ENCODE measurements around the gene TPTE. TPM values are rescaled to one million over a fixed set of nuclear protein-coding genes. Genes with fewer than 3 reads are reported as not detected.
"Not testable (repeated sequence)": the region's sequence is repeated elsewhere in the genome, so short reads cannot be mapped to it uniquely, and the experiment has no call there.

Gene TPTE
- total RNA-seq, 1 experiment from 2014 or later = not detected

DNA sequence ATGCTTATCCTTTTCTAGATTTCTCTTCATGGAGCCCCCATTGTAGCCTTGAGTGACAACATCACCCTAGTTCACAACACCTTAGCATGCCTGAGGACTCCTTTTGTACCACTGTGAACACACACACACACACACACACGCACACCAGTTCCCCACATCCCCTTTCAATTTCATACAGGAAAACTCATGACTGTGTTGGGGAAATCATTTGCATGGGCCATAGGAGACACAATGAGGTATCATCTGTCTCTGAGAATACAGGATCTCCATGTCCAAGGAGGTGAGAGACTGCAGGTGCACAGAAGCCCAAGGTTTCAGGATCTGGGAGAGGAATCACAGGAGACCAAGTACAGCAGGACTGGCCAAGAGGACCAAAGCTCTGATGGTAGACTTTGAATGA is 119.7 kb downstream of the TPTE start:
- no TSS peak for BruUV-seq (replicated peaks)
- in situ Hi-C loops (cut with HindIII; ENCODE audit: low pct_unique_long_range_greater_than_20kb, low sequenced_read_pairs) = no loop called here

DNA sequence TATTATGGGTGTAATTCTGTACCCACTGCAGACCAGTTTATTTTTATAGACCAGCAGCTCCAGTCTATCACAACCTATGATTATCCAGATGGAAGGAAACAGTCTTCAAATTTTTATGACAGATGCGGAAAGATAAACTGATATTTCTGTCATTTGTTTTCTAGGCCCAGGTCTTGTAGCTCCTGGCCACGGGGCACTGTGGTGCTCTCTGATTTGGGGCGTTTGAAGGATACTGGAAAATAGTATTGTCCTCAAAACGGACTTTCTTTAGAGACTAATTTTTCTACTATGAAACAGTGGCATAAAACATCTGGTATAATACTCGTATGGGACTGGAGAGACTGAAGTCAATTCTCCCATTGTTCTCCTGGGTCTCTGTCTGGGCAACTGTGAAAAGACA is 124.3 kb downstream of the TPTE start:
- H3K27me3 ChIP-seq (ENCODE audit: control insufficient read depth, insufficient read depth, low read length); H3K36me3 ChIP-seq (ENCODE audit: control insufficient read depth, insufficient read depth, low read length); H3K4me3 ChIP-seq (ENCODE audit: low read depth in 2 of 2, low read length in 2 of 2); BruUV-seq (replicated peaks); DNase-seq (ENCODE audit: low read depth, low spot score); POLR2A ChIA-PET; in situ Hi-C loops (cut with HindIII; ENCODE audit: low pct_unique_long_range_greater_than_20kb, low sequenced_read_pairs); H3K4me1 ChIP-seq (ENCODE audit: control insufficient read depth, insufficient read depth, low read length); H3K9me3 ChIP-seq (ENCODE audit: control insufficient read depth, insufficient read depth, low read depth, low read length); H3K27ac ChIP-seq (ENCODE audit: low read length); intact Hi-C loops (cut with micrococcal nuclease; ENCODE audit: unreplicated experiment); ATAC-seq; CTCF ChIA-PET: not testable (repeated sequence)

More for the DNA sequence above, 119.7 kb downstream of the TPTE start:
- Histone ChIP-seq H3K4me3 (ENCODE audit: low read depth in 2 of 2, low read length in 2 of 2) (no peak overlapping the region), H3K36me3 (ENCODE audit: control insufficient read depth, insufficient read depth, low read length) (no peaks in the 10 kb centered on the region), H3K27ac (ENCODE audit: low read length) (no peak overlapping the region), H3K4me1 (ENCODE audit: control insufficient read depth, insufficient read depth, low read length) (no peaks in the 10 kb centered on the region), H3K27me3 (ENCODE audit: control insufficient read depth, insufficient read depth, low read length) (no peaks in the 10 kb centered on the region), H3K9me3 (ENCODE audit: control insufficient read depth, insufficient read depth, low read depth, low read length) (no peaks in the 10 kb centered on the region)
- TF ChIP-seq TCF7L2 (IDR thresholded peaks at IDR 0.05; ENCODE audit: low read depth, low read length) (no peak), SIN3A (IDR thresholded peaks at IDR 0.05; ENCODE audit: borderline replicate concordance, insufficient read depth, low read depth, low read length) (no peak)
- POLR2A ChIA-PET = no interaction called here
- no peak for ATAC-seq
- CTCF ChIA-PET = no interaction called here
- DNase-seq (ENCODE audit: low read depth, low spot score) = no peak
- intact Hi-C loops (cut with micrococcal nuclease; ENCODE audit: unreplicated experiment) = no loop called here

DNA sequence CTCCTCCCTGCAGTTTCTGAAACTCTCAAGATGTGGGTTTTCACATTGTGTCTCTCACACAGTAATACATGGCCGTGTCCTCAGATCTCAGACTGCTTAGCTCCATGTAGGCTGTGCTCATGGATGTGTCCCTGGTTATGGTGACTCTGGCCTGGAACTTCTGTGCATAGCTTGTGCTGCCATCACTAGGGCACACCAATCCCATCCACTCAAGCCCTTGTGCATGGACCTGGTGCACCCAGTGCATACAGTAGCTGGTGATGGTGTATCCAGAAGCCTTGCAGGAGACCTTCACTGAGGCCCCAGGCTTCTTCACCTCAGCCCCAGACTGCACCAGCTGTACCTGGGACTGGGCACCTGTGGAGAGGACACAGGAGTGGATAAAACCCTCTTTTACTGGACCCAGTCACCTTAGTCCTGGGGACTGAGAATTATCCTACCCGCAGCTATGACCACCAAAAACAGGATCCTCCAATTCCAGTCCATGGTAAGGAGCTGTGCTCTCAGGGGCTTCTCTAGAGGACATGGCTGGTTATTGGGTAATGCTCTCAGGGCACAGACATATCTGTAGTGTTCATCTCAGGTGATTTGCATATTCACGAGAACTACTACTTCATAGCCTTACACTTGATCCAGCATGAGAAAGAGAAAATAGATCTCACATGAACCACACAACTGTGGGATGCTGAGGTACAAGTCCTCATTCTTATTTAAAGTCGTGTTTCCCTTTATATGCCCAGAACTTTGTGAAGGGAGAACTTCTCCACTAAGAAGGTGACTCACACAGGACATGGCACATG is 128.2 kb downstream of the TPTE start:
- H3K4me1 ChIP-seq (ENCODE audit: control insufficient read depth, insufficient read depth, low read length); in situ Hi-C loops (cut with HindIII; ENCODE audit: low pct_unique_long_range_greater_than_20kb, low sequenced_read_pairs); H3K9me3 ChIP-seq (ENCODE audit: control insufficient read depth, insufficient read depth, low read depth, low read length); BruUV-seq (replicated peaks); ATAC-seq; H3K27ac ChIP-seq (ENCODE audit: low read length); DNase-seq (ENCODE audit: low read depth, low spot score); POLR2A ChIA-PET; H3K27me3 ChIP-seq (ENCODE audit: control insufficient read depth, insufficient read depth, low read length); CTCF ChIA-PET; intact Hi-C loops (cut with micrococcal nuclease; ENCODE audit: unreplicated experiment); H3K36me3 ChIP-seq (ENCODE audit: control insufficient read depth, insufficient read depth, low read length); H3K4me3 ChIP-seq (ENCODE audit: low read depth in 2 of 2, low read length in 2 of 2): not testable (repeated sequence)

DNA sequence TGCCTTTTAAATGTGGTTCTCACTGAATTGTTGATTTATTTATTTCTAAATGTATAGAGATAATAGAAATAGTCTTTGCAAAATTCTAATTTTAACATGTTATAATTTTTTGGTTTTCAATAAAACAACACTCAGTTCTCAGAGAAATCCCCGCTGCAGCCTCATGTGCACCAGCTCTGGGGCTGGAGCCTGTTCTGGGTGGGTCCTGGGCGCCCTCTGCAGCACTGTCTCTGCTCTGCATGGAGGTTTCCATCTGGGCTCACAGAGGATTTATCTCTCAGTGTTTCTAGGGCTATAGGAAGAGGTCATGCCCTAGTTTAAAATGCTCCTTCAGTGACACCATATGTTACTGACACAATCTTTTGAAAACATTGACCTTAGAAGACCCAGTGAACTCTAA is 128.9 kb downstream of the TPTE start:
- H3K4me3 ChIP-seq (ENCODE audit: low read depth in 2 of 2, low read length in 2 of 2); POLR2A ChIA-PET; H3K36me3 ChIP-seq (ENCODE audit: control insufficient read depth, insufficient read depth, low read length): not testable (repeated sequence)

More for the DNA sequence above, 128.9 kb downstream of the TPTE start:
- CTCF ChIA-PET; intact Hi-C loops (cut with micrococcal nuclease; ENCODE audit: unreplicated experiment); DNase-seq (ENCODE audit: low read depth, low spot score); ATAC-seq; BruUV-seq (replicated peaks); in situ Hi-C loops (cut with HindIII; ENCODE audit: low pct_unique_long_range_greater_than_20kb, low sequenced_read_pairs); H3K9me3 ChIP-seq (ENCODE audit: control insufficient read depth, insufficient read depth, low read depth, low read length); H3K27ac ChIP-seq (ENCODE audit: low read length); H3K27me3 ChIP-seq (ENCODE audit: control insufficient read depth, insufficient read depth, low read length); H3K4me1 ChIP-seq (ENCODE audit: control insufficient read depth, insufficient read depth, low read length): not testable (repeated sequence)

Measured in Panc1 (cell line).